ENCODE data around the gene MBNL1. TPM values are rescaled to one million over a fixed set of nuclear protein-coding genes. Genes with fewer than 3 reads are reported as not detected.

Gene MBNL1
- total RNA-seq, 4 donors from 2014 or later: 413 to 774 (median 604) TPM

DNA sequence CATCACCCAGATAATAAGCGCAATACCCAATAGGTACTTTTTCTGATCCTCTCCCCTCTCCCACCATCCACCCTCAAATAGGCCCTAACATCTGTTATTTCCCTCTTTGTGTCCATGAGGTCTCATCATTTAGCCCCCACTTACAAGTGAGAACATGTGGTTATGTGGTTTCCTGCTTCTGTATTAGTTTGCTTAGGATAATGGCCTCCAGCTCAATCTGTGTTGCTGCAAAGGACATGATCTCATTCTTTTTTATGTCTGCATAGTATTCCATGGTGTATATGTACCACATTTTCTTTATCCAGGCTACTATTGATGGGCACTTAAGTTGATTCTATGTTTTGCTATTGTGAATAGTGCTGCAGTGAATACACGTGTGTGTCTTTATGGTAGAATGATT is 165.4 kb downstream of the MBNL1 start:
- TF ChIP-seq, protein P1, sequence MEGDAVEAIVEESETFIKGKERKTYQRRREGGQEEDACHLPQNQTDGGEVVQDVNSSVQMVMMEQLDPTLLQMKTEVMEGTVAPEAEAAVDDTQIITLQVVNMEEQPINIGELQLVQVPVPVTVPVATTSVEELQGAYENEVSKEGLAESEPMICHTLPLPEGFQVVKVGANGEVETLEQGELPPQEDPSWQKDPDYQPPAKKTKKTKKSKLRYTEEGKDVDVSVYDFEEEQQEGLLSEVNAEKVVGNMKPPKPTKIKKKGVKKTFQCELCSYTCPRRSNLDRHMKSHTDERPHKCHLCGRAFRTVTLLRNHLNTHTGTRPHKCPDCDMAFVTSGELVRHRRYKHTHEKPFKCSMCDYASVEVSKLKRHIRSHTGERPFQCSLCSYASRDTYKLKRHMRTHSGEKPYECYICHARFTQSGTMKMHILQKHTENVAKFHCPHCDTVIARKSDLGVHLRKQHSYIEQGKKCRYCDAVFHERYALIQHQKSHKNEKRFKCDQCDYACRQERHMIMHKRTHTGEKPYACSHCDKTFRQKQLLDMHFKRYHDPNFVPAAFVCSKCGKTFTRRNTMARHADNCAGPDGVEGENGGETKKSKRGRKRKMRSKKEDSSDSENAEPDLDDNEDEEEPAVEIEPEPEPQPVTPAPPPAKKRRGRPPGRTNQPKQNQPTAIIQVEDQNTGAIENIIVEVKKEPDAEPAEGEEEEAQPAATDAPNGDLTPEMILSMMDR (IDR thresholded peaks at IDR 0.05; ENCODE audit: low read depth): no peak

DNA sequence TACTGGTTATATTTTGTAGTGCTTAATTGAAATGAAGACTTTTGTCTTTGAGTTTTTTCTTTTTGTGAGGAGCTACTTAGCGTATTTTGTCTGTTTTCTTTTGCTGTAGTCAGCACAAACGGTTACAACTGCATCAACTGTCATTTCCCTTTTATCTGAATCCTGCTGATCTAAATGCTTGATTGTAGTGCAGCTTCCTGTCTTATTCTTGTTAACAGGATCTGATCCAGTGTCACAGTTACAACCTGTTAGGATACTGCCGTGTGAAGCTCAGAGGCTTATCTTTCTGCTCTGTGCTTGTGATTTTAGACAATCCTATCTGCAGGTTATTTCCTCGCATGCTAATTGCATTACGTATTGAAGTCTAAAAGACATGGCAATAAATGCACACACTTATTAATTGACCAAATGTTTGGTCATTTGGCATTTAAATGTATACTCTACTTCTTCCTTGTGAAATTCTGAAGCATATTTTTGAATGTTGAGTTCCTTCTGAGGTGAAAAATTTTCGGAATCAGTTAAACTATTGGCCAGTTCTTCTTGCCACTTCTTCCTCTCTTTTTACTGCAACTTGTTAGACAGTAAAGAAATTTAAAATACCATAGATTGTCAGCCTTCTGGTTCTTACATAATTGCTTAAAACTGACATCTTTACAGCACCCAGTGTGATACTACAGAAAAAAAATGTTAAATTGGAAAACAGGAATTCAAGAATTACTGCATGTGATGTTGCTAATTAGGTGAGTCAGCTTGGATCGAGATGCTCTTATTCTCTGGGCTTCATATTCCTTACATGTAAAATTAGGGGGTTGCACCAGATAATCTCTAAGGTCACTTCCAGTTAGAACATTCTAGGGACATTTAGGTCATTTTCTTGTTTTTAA is 168.2 kb downstream of the MBNL1 start:
- TF ChIP-seq, protein P1 (IDR thresholded peaks at IDR 0.05; ENCODE audit: low read depth): no peak

DNA sequence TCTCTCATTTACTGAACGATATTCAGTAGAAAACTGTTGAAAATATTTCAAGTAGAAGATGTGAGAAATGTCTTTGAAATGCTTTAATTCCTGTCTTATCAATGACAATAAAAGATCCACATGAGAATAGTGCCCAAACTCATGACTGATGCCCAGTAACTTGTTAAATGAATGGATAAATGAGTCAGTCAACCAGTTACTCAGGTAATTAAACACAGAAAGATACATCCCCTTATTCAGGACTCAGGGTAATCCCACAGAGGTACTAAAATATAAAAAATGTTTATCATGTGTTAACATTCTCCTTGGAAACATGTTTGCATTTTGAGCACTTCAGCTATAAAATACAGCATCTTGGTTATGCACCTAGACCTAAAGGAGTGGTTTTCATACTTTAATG is 169.5 kb downstream of the MBNL1 start:
- TF ChIP-seq, protein P1 (IDR thresholded peaks at IDR 0.05; ENCODE audit: low read depth): no peak

DNA sequence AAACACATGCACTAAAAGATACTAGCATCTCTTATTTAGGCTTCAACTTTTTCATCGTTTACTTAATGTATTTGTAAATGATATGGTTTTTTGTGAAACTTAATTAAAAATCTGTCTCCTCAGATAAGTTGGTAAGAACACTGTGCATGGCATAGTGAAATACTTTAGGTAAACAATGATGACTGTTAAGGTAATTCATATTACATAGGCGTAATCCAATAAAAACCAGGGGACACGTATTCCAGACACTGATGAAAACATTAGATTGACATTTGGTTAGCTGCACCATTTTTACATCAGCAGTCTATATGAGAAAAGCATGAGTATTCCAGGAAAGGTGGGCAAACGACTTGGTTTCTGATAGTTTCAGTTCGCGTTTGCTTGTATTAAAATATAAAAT is 170.0 kb downstream of the MBNL1 start:
- TF ChIP-seq, protein P1 (IDR thresholded peaks at IDR 0.05; ENCODE audit: low read depth): no peak

DNA sequence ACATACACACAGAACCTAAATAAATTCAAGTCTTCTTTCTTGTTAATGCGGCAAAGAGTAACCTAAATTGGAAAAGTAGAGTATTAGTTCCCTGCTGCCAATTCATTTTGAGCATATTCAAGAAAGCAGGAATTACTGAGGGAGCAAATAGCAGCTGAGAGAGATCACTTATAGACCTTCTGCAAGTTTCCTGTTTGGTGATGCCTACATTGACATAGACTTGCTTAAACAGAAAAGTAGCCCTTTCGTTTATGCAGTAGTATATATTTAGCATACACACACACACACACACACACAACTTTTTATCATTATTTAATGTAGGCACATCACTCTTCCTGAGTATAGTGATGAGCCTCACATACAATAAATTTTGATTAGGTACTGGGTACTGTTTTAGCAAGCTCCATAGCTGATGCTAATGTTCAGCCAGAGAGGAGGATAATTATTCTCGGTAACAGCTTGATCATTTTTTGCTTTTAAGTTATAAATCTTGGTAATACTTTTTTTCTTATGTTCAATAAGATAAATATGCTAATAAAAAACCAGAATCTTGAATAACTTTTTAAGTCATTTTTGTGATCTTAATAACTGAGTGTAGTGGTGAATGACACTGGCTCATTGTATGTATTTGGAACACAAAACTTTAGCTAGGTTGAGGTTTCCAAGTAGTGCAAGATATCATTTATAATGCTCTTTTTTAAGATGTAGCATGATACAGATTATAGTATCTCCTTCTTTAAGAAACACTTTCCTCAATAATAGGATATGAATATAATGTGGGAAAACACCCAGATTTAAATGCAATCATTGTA is 174.7 kb downstream of the MBNL1 start:
- TF ChIP-seq, protein P1 (IDR thresholded peaks at IDR 0.05; ENCODE audit: low read depth): no peak

DNA sequence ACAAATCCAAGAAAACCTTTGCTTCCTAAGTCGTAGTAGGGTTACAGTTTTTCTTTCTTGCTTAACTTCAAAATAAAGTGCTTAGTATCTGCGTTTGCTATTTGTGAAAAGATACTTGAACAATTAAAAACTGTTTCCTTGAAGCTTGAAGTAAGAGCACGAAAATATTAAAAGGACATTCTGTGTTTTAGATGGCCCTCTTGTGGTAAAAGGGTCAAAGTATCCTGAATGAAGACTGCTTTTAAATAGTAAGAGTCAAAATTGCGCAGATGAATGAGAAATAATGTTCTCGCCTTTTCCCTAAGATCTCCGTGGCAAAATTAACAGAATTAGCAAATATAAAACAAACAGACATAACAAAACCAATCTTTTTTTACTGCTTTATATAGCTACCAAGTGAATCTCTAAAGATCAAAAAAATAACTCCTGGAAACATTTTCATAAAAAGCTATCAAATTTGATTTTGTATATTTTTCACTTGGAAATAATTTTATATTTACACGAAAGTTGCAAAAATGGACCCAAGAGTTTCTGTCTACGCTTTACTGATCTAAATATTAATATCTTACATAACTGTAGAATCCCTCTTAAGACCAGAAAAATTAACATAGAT is 175.4 kb downstream of the MBNL1 start:
- TF ChIP-seq, protein P1 (IDR thresholded peaks at IDR 0.05; ENCODE audit: low read depth): no peak

DNA sequence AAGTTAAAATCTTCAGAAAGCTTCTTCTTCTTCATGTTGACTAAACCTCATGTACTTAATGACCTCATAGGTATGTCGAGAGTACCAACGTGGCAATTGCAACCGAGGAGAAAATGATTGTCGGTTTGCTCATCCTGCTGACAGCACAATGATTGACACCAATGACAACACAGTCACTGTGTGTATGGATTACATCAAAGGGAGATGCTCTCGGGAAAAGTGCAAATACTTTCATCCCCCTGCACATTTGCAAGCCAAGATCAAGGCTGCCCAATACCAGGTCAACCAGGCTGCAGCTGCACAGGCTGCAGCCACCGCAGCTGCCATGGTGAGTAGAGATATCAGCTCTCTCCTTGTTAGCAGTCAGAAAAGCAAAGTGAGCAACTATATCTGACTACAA is 176.5 kb downstream of the MBNL1 start:
- TF ChIP-seq, protein P1 (IDR thresholded peaks at IDR 0.05; ENCODE audit: low read depth): no peak
